ENCODE data around the gene RIC1. TPM values are rescaled to one million over a fixed set of nuclear protein-coding genes. Genes with fewer than 3 reads are reported as not detected.

The RIC1 gene
- total and polyA plus RNA-seq, 12 donors, result 3.6 to 33.1 (median 17.9) TPM

- H3K27me3 ChIP-seq, result no peaks in the 10 kb centered on the region
- peaks cover 13 to 31% of the 10 kb centered on the region in 2 donors for H3K4me1 ChIP-seq (replicated peaks in 1 of 2)
- intact Hi-C loops (cut with DNase I), result no loop called here
- no peak for DNase-seq
- H3K9me3 ChIP-seq (replicated peaks in 1 of 3), result no peaks in the 10 kb centered on the region
- H3K36me3 ChIP-seq (replicated peaks in 1 of 2), result no peaks in the 10 kb centered on the region
- H3K4me3 ChIP-seq, result no peak overlapping the region
- TF ChIP-seq, protein P1, sequence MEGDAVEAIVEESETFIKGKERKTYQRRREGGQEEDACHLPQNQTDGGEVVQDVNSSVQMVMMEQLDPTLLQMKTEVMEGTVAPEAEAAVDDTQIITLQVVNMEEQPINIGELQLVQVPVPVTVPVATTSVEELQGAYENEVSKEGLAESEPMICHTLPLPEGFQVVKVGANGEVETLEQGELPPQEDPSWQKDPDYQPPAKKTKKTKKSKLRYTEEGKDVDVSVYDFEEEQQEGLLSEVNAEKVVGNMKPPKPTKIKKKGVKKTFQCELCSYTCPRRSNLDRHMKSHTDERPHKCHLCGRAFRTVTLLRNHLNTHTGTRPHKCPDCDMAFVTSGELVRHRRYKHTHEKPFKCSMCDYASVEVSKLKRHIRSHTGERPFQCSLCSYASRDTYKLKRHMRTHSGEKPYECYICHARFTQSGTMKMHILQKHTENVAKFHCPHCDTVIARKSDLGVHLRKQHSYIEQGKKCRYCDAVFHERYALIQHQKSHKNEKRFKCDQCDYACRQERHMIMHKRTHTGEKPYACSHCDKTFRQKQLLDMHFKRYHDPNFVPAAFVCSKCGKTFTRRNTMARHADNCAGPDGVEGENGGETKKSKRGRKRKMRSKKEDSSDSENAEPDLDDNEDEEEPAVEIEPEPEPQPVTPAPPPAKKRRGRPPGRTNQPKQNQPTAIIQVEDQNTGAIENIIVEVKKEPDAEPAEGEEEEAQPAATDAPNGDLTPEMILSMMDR (IDR thresholded peaks at IDR 0.05), result no peak
- TF ChIP-seq POLR2A (IDR thresholded peaks at IDR 0.05), result no peak
- WGBS, 4 donors, result 90 to 92% (median 91%) methylated on average over 3 of the region's 3 CpGs
- H3K27ac ChIP-seq, result no peak overlapping the region
These were observed 3.6 kb downstream of the RIC1 start for GRCh38 chr9:5632540-5632939.

GRCh38 chr9:5633243-5633642, 4.3 kb downstream of the RIC1 start:
- H3K4me3 ChIP-seq, result no peak overlapping the region
- TF ChIP-seq POLR2A (IDR thresholded peaks at IDR 0.05), result no peak
- TF ChIP-seq, protein P1 (IDR thresholded peaks at IDR 0.05), result no peak
- no peaks in the 10 kb centered on the region for H3K36me3 ChIP-seq (replicated peaks in 1 of 2)
- no peak overlapping the region for H3K27ac ChIP-seq
- intact Hi-C loops (cut with DNase I), result no loop called here
- H3K27me3 ChIP-seq, result no peaks in the 10 kb centered on the region
- peaks cover 9 to 25% of the 10 kb centered on the region in 2 donors for H3K4me1 ChIP-seq (replicated peaks in 1 of 2)
- no peak for DNase-seq
- H3K9me3 ChIP-seq (replicated peaks in 1 of 3), result no peaks in the 10 kb centered on the region
- WGBS, 4 donors, result 61 to 70% (median 67%) methylated on average over 2 of the region's 2 CpGs

DNA sequence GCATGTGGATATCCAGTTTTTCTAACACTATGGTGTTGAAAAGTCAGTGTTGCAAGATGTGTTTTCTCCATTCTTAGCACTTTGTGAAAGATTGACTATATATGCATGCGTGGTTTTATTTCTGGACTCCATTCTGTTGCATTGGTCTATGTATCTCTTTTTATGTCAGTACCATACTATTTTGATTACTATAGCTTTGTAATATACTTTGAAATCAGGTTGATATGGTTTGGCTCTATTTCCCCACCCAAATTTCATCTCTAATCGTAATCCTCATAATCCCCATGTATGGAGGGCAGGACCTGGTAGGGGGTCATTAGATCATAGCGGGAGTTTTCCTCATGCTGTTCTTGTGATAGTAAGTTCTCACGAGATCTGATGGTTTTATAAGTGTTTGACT, 6.5 kb downstream of the RIC1 start:
- no peak overlapping the region for H3K27ac ChIP-seq
- WGBS, 4 donors, result 96 to 99% (median 98%) methylated on average over 4 of the region's 4 CpGs
- TF ChIP-seq POLR2A (IDR thresholded peaks at IDR 0.05), result no peak
- TF ChIP-seq, protein P1 (IDR thresholded peaks at IDR 0.05), result no peak
- intact Hi-C loops (cut with DNase I), result no loop called here
- no peaks in the 10 kb centered on the region for H3K9me3 ChIP-seq (replicated peaks in 1 of 3)
- H3K27me3 ChIP-seq, result no peaks in the 10 kb centered on the region
- no peak for DNase-seq
- H3K4me3 ChIP-seq, result no peak overlapping the region
- no peaks in the 10 kb centered on the region for H3K36me3 ChIP-seq (replicated peaks in 1 of 2)
- H3K4me1 ChIP-seq (replicated peaks in 1 of 2), result peaks cover 9 to 23% of the 10 kb centered on the region in 2 donors

GRCh38 chr9:5639816-5640215, 10.9 kb downstream of the RIC1 start:
- no peak overlapping the region for H3K27ac ChIP-seq
- intact Hi-C loops (cut with DNase I), result no loop called here

GRCh38 chr9:5642170-5642569, 13.3 kb downstream of the RIC1 start:
- intact Hi-C loops (cut with DNase I), result no loop called here
- no peaks in the 10 kb centered on the region for H3K9me3 ChIP-seq (replicated peaks in 1 of 3)
- H3K27me3 ChIP-seq, result no peaks in the 10 kb centered on the region
- no peak for DNase-seq
- H3K4me3 ChIP-seq, result no peak overlapping the region
- 94 to 100% (median 94%) methylated on average over 2 of the region's 2 CpGs; no CpG with 5 or more reads in 1 of the 4 donors for WGBS, 4 donors
- no peaks in the 10 kb centered on the region for H3K36me3 ChIP-seq (replicated peaks in 1 of 2)
- H3K27ac ChIP-seq, result no peak overlapping the region
- no peak for TF ChIP-seq POLR2A (IDR thresholded peaks at IDR 0.05)
- TF ChIP-seq, protein P1 (IDR thresholded peaks at IDR 0.05), result no peak
- H3K4me1 ChIP-seq (replicated peaks in 1 of 2), result peaks cover 9 to 13% of the 10 kb centered on the region in 2 donors

More at GRCh38 chr9:5639816-5640215, 10.9 kb downstream of the RIC1 start:
- 88 to 100% (median 98%) methylated on average over 1 of the region's 1 CpG for WGBS, 4 donors
- Histone ChIP-seq H3K27me3 (no peaks in the 10 kb centered on the region), H3K9me3 (replicated peaks in 1 of 3) (no peaks in the 10 kb centered on the region), H3K36me3 (replicated peaks in 1 of 2) (no peaks in the 10 kb centered on the region), H3K4me3 (no peak overlapping the region), H3K4me1 (replicated peaks in 1 of 2) (peaks cover 9 to 11% of the 10 kb centered on the region in 2 donors)
- no peak for TF ChIP-seq POLR2A (IDR thresholded peaks at IDR 0.05)
- no peak for DNase-seq

Measured in adrenal gland (tissue), 12 donors.